IMR-90 (cell line): Measurements from ENCODE around the gene TMTC2. TPM values are rescaled to one million over a fixed set of nuclear protein-coding genes. Genes with fewer than 3 reads are reported as not detected.

Experiments
- ATAC-seq: fragments of 200-7000 bp; cut with Tn5 transposase; 2 replicates; pipeline ENCODE4 v1.9.1; 2020; ENCODE audit warnings: low read depth, mild to moderate bottlenecking, moderate library complexity
- BruUV-seq: library from RNA; stranded (reverse); fragments of 400-500 nt; replicated peaks from 2 replicates; lab custom pipeline; 2021; lab: Mats Ljungman, UMichigan
- CTCF ChIA-PET: fragments of 300-600 bp; formaldehyde crosslinking; extraction: SDS; loops from one replicate; lab custom pipeline; 2021; ENCODE audit warnings: antibody characterized with exemption; lab: Yijun Ruan, JAX
- POLR2A ChIA-PET: fragments of 300-600 bp; sonication (Branson Sonifier 250); formaldehyde crosslinking; loops from one replicate; lab custom pipeline; 2022; ENCODE audit warnings: antibody characterized with exemption; ENCODE audit not compliant: unreplicated experiment; lab: Charles Lee
- DNase-seq: peaks from one replicate; pipeline ENCODE4 v3.0.0; 2013
- H2AFZ ChIP-seq: replicated peaks from 2 replicates; pipeline ENCODE3; 2013; ENCODE audit warnings: low read length, mild to moderate bottlenecking; ENCODE audit not compliant: poor library complexity
- H2AK5ac ChIP-seq: 2 replicates; pipeline ENCODE4 v1.6.1; 2013; ENCODE audit warnings: low read depth, low read length, inconsistent platforms
- H2AK9ac ChIP-seq: replicated peaks from 2 replicates; pipeline ENCODE3; 2013; ENCODE audit warnings: mild to moderate bottlenecking, low read depth, low read length, moderate library complexity; ENCODE audit not compliant: poor library complexity
- H2BK120ac ChIP-seq: 2 replicates; pipeline ENCODE4 v1.6.1; 2013; ENCODE audit warnings: low read depth, low read length, inconsistent platforms
- H2BK15ac ChIP-seq: 3 replicates; pipeline ENCODE4 v1.6.1; 2013; ENCODE audit warnings: low read depth, low read length, inconsistent platforms
- H2BK20ac ChIP-seq: 2 replicates; pipeline ENCODE4 v1.6.1; 2013; ENCODE audit warnings: low read depth, mild to moderate bottlenecking, inconsistent platforms, low read length, moderate library complexity
- H2BK5ac ChIP-seq: 2 replicates; pipeline ENCODE4 v1.6.1; 2013; ENCODE audit warnings: mild to moderate bottlenecking, low read depth, low read length, inconsistent platforms; ENCODE audit not compliant: poor library complexity, severe bottlenecking
- H3K14ac ChIP-seq: replicated peaks from 2 replicates; pipeline ENCODE4 v1.6.1; 2013; ENCODE audit warnings: low read depth, low read length, inconsistent platforms
- H3K18ac ChIP-seq: 2 replicates; pipeline ENCODE4 v1.6.1; 2013; ENCODE audit warnings: low read depth, low read length, control low read depth
- H3K23ac ChIP-seq: 2 replicates; pipeline ENCODE4 v1.6.1; 2013; ENCODE audit warnings: low read depth, low read length, inconsistent platforms
- H3K27ac ChIP-seq: 2 replicates; pipeline ENCODE4 v1.5.1; 2013; ENCODE audit warnings: mild to moderate bottlenecking, control low read depth, low read length; ENCODE audit not compliant: insufficient read depth
- H3K27me3 ChIP-seq: 2 replicates; pipeline ENCODE4 v1.6.1; 2013; ENCODE audit warnings: low read length; ENCODE audit not compliant: control insufficient read depth, insufficient read depth
- H3K36me3 ChIP-seq: 2 replicates; pipeline ENCODE4 v1.6.1; 2013; ENCODE audit warnings: low read length, mixed read lengths; ENCODE audit not compliant: control insufficient read depth, insufficient read depth
- H3K4ac ChIP-seq: 2 replicates; pipeline ENCODE4 v1.6.1; 2013; ENCODE audit warnings: low read depth, low read length, inconsistent platforms
- H3K4me1 ChIP-seq: 2 replicates; pipeline ENCODE4 v1.6.1; 2013; ENCODE audit warnings: low read length, mixed read lengths; ENCODE audit not compliant: control insufficient read depth, insufficient read depth
- H3K4me2 ChIP-seq: 2 replicates; pipeline ENCODE4 v1.6.1; 2013; ENCODE audit warnings: low read depth, mild to moderate bottlenecking, control low read depth, low read length, moderate library complexity
- H3K4me3 ChIP-seq: 2 replicates; pipeline ENCODE4 v1.5.1; 2013; ENCODE audit warnings: low read depth, mild to moderate bottlenecking, control low read depth, low read length, moderate library complexity; ENCODE audit not compliant: insufficient read depth
- H3K56ac ChIP-seq: 2 replicates; pipeline ENCODE4 v1.6.1; 2013; ENCODE audit warnings: low read length, inconsistent platforms; ENCODE audit not compliant: insufficient read depth; ENCODE audit errors: extremely low read depth
- H3K79me1 ChIP-seq, 2 experiments: 2 replicates each; pipeline ENCODE4 v1.6.1; 2013; ENCODE audit warnings: low read length in 2 of 2, inconsistent platforms in 1 of 2, low read depth in 1 of 2
- H3K9ac ChIP-seq: 2 replicates; pipeline ENCODE4 v1.6.1; 2013; ENCODE audit warnings: low read depth, low read length, control low read depth
- H3K9me1 ChIP-seq: 2 replicates; pipeline ENCODE4 v1.6.1; 2013; ENCODE audit warnings: low read length, inconsistent platforms; ENCODE audit not compliant: insufficient read depth
- H3K9me3 ChIP-seq: 2 replicates; pipeline ENCODE4 v1.6.1; 2013; ENCODE audit warnings: low read length; ENCODE audit not compliant: control insufficient read depth, insufficient read depth
- H4K20me1 ChIP-seq: 2 replicates; pipeline ENCODE4 v1.6.1; 2013; ENCODE audit warnings: low read length, inconsistent platforms; ENCODE audit not compliant: insufficient read depth
- H4K5ac ChIP-seq: 2 replicates; pipeline ENCODE4 v1.6.1; 2013; ENCODE audit warnings: mild to moderate bottlenecking, low read depth, low read length, control low read depth
- H4K8ac ChIP-seq, 2 experiments: 2 replicates each; pipeline ENCODE4 v1.6.1; 2013; ENCODE audit warnings: low read depth in 2 of 2, low read length in 2 of 2, control low read depth in 1 of 2, inconsistent platforms in 1 of 2
- H4K91ac ChIP-seq: 2 replicates; pipeline ENCODE4 v1.6.1; 2013; ENCODE audit warnings: low read depth, low read length, inconsistent platforms; ENCODE audit not compliant: insufficient read depth
- BHLHE40 ChIP-seq: fragments of 150-350 bp; IDR thresholded peaks from 2 replicates; pipeline ENCODE4 v1.6.1; 2016; ENCODE audit warnings: mild to moderate bottlenecking, low read depth, low read length
- CEBPB ChIP-seq: IDR thresholded peaks from 2 replicates; pipeline ENCODE4 v1.6.1; 2012; ENCODE audit warnings: low read depth, low read length, improper control_type of control experiment
- CHD1 ChIP-seq: IDR thresholded peaks from 2 replicates; pipeline ENCODE4 v1.6.1; 2012; ENCODE audit warnings: low read depth, low read length, improper control_type of control experiment
- CTCF ChIP-seq: conservative IDR thresholded peaks from 2 replicates; pipeline ENCODE4 v1.5.1; 2012; ENCODE audit warnings: mild to moderate bottlenecking, low read depth, low read length, improper control_type of control experiment
- ELK1 ChIP-seq: fragments of 150-350 bp; IDR thresholded peaks from 2 replicates; pipeline ENCODE4 v1.6.1; 2016; ENCODE audit warnings: low read depth, mild to moderate bottlenecking, low read length, moderate library complexity, borderline replicate concordance
- FOS ChIP-seq: fragments of 150-350 bp; IDR thresholded peaks from 2 replicates; pipeline ENCODE4 v1.6.1; 2016; ENCODE audit warnings: low read depth, low read length
- MAFK ChIP-seq: IDR thresholded peaks from 2 replicates; pipeline ENCODE4 v1.6.1; 2012; ENCODE audit warnings: low read depth, low read length, improper control_type of control experiment
- MAZ ChIP-seq: IDR thresholded peaks from 2 replicates; pipeline ENCODE4 v1.6.1; 2012; ENCODE audit warnings: low read depth, mild to moderate bottlenecking, low read length, improper control_type of control experiment, moderate library complexity, borderline replicate concordance
- MXI1 ChIP-seq: IDR thresholded peaks from 2 replicates; pipeline ENCODE4 v1.6.1; 2012; ENCODE audit warnings: low read depth, mild to moderate bottlenecking, low read length, moderate library complexity, borderline replicate concordance
- NFE2L2 ChIP-seq: fragments of 150-350 bp; IDR thresholded peaks from 2 replicates; pipeline ENCODE4 v1.6.1; 2016; ENCODE audit warnings: low read depth, mild to moderate bottlenecking, low read length
- POLR2A ChIP-seq: IDR thresholded peaks from 2 replicates; pipeline ENCODE4 v1.6.1; 2012; ENCODE audit warnings: mild to moderate bottlenecking, low read depth, low read length
- RAD21 ChIP-seq: IDR thresholded peaks from 2 replicates; pipeline ENCODE4 v1.6.1; 2012; ENCODE audit warnings: low read length, improper control_type of control experiment
- RCOR1 ChIP-seq: IDR thresholded peaks from 2 replicates; pipeline ENCODE4 v1.6.1; 2012; ENCODE audit warnings: mild to moderate bottlenecking, low read length, improper control_type of control experiment; ENCODE audit not compliant: insufficient replicate concordance
- RFX5 ChIP-seq: IDR thresholded peaks from 2 replicates; pipeline ENCODE4 v1.8.0; 2012; ENCODE audit warnings: low read depth, mild to moderate bottlenecking, low read length, moderate library complexity
- SMC3 ChIP-seq: fragments of 150-350 bp; IDR thresholded peaks from 2 replicates; pipeline ENCODE4 v1.6.1; 2016; ENCODE audit warnings: low read depth, mild to moderate bottlenecking, antibody characterized with exemption, low read length, moderate library complexity
- USF2 ChIP-seq: fragments of 150-350 bp; IDR thresholded peaks from 2 replicates; pipeline ENCODE4 v1.6.1; 2017; ENCODE audit warnings: mild to moderate bottlenecking, antibody characterized with exemption, low read length, low read depth
- dilution Hi-C: fragments of 300-500 bp; cut with HindIII; formaldehyde crosslinking; loops from one replicate; pipeline ENCODE4 v1.14.3; 2018; ENCODE audit warnings: low sequenced_read_pairs; ENCODE audit not compliant: unreplicated experiment
- in situ Hi-C: fragments of 300-500 bp; cut with MboI; formaldehyde crosslinking; loops from 3 replicates; pipeline ENCODE4 v1.14.3; 2019; ENCODE audit warnings: low sequenced_read_pairs, inconsistent platforms, mixed read lengths
- intact Hi-C: fragments of 100-400 bp; cut with micrococcal nuclease; formaldehyde crosslinking; loops from 2 replicates; pipeline ENCODE4 v1.10.0; 2022
- polyA plus RNA-seq, 3 experiments: library from polyadenylated mRNA; depleted of rRNA; stranded (reverse); fragments of >200 nt; gene quantifications; 2 replicates each; pipeline ENCODE4 v1.2.3, GENCODE V29; 2012; ENCODE audit warnings: low replicate concordance in 1 of 3
- total RNA-seq: library from RNA; depleted of rRNA; stranded (reverse); fragments of >200 nt; gene quantifications from 2 replicates; pipeline ENCODE4 v1.2.3, GENCODE V29; 2012

TMTC2 gene
- total and polyA plus RNA-seq, 2 of the 4 experiments (the other 2 are of a cell fraction): 0.56 to 1.4 TPM

- Histone ChIP-seq H3K27ac (no peak overlapping the region), H3K9ac (no peak overlapping the region), H4K91ac (no peak overlapping the region), H2BK5ac (no peak overlapping the region), H3K4ac (no peak overlapping the region), H3K4me1 (no peaks in the 10 kb centered on the region), H4K20me1 (no peaks in the 10 kb centered on the region), H3K14ac (no peak overlapping the region), H2BK15ac (no peak overlapping the region), H2AK9ac (no peak overlapping the region), H3K4me2 (no peak overlapping the region), H3K27me3 (no peaks in the 10 kb centered on the region), H3K23ac (no peak overlapping the region), H2AK5ac (no peak overlapping the region), H3K4me3 (no peak overlapping the region), H2BK120ac (no peak overlapping the region), H4K8ac (no peak overlapping the region), H3K9me3 (peaks cover 3% of the 10 kb centered on the region; the same call in 1 of the 2 replicates), H3K18ac (no peak overlapping the region), H3K36me3 (no peaks in the 10 kb centered on the region), H2AFZ (no peak overlapping the region), H4K5ac (no peak overlapping the region), H3K9me1 (no peaks in the 10 kb centered on the region), H2BK20ac (no peak overlapping the region), H3K56ac (no peak overlapping the region), H3K79me1 (no peaks in the 10 kb centered on the region)
- DNase-seq (no peak), ATAC-seq (no peak)
- dilution Hi-C loops: no loop called here
- TF ChIP-seq RFX5 (no peak), CHD1 (no peak), RAD21 (no peak), MXI1 (no peak), CEBPB (no peak), FOS (no peak), ELK1 (no peak), SMC3 (no peak), BHLHE40 (no peak), RCOR1 (no peak), NFE2L2 (no peak), MAZ (no peak), POLR2A (no peak), CTCF (no peak), MAFK (no peak), USF2 (no peak)
- POLR2A ChIA-PET: no interaction called here
- intact Hi-C loops: no loop called here
- CTCF ChIA-PET: no interaction called here
- in situ Hi-C loops: no loop called here
- BruUV-seq: no TSS peak
Measured at GRCh38 chr12:83153177-83153576, 466.5 kb downstream of the TMTC2 start.
